Measurements from ENCODE around the gene A1BG.

The A1BG gene

GRCh38 chr19:58397533-58398037 lies 44.3 kb upstream of the A1BG start:
- no peak overlapping the region for H3K27ac ChIP-seq
- no peak for TF ChIP-seq ZFX (IDR thresholded peaks at IDR 0.05)
- TF ChIP-seq, protein P1, sequence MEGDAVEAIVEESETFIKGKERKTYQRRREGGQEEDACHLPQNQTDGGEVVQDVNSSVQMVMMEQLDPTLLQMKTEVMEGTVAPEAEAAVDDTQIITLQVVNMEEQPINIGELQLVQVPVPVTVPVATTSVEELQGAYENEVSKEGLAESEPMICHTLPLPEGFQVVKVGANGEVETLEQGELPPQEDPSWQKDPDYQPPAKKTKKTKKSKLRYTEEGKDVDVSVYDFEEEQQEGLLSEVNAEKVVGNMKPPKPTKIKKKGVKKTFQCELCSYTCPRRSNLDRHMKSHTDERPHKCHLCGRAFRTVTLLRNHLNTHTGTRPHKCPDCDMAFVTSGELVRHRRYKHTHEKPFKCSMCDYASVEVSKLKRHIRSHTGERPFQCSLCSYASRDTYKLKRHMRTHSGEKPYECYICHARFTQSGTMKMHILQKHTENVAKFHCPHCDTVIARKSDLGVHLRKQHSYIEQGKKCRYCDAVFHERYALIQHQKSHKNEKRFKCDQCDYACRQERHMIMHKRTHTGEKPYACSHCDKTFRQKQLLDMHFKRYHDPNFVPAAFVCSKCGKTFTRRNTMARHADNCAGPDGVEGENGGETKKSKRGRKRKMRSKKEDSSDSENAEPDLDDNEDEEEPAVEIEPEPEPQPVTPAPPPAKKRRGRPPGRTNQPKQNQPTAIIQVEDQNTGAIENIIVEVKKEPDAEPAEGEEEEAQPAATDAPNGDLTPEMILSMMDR (conservative IDR thresholded peaks at IDR 0.05), result no peak

DNA sequence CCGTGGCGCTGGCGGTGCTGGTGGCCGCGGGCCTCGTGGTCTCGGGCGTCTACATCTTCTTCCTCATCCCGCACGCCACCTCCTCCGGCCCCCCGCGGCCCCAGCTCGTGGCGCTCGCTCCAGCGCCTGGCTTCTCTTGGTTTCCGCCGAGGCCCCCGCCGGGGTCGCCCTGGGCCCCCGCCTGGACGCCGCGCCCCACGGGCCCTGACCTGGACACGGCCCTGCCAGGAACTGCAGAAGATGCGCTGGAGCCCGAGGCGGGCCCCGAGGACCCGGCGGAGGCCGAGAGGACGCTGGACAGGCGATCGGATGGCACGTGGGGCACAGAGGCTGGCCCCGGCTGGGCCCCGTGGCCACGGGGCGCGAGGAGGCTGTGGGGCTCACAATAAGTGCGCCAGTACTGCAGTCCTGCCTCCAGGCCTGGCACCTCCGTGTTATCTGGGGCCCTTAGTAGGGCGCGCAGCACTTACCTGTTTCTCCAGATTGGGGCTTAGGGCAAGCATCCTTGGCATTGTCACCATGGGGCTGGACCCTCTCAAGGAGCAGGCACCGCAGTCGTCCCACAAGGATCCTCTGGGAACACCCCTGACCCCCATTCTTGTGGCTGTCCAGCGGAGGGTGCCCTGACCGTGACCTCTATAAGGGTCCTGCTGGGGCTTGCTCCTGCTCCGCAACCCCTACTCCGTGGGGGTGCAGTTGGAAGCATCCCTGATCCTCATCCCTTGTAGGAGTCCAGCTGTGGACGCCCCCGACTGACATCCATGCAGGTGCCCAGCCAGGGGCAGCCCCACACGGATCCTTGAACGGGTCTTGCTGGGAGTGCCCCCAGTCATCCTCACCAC lies 43.6 kb upstream of the A1BG start:
- no peak overlapping the region for H3K27ac ChIP-seq
- TF ChIP-seq, protein P1 (conservative IDR thresholded peaks at IDR 0.05), result no peak
- TF ChIP-seq ZFX (IDR thresholded peaks at IDR 0.05), result no peak

DNA sequence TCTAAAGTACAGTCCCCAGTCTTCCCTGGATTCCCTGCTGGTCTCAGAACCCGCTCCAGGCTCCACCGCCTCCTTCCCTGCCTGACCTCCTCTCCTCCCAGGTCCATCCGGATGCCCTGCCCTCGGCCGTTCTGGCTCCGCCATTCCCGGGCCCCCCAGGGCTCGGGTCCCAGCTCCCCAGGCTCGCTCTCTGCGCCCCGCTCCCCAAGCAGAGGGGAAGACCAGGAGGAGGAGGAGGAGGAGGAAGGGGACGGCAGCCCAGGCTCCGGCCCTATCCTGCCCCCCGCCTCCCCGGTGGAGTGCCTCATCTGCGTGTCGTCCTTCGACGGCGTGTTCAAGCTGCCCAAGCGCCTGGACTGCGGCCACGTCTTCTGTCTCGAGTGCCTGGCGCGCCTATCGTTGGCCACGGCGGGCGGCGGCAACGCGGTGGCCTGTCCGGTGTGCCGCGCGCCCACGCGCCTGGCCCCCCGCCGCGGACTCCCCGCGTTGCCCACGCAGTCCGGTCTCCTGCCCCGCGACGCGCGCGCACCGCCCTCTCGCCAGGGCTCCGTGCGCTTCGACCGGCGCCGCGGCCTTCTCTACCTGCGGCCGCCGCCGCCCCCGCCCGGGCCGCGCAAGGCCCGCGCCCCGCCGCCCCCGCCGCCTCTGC lies 42.8 kb upstream of the A1BG start:
- peak overlapping the region; percentile 62 for H3K27ac ChIP-seq
- no peak for TF ChIP-seq ZFX (IDR thresholded peaks at IDR 0.05)
- TF ChIP-seq, protein P1 (conservative IDR thresholded peaks at IDR 0.05), result no peak

GRCh38 chr19:58395220-58395978 lies 42.1 kb upstream of the A1BG start, which contains the start of gene RNF225:
TSS of gene RNF225 (plus strand) at chr19:58395656. CDS start at chr19:58396090, 434 bp downstream.
- TF ChIP-seq ZFX (IDR thresholded peaks at IDR 0.05), result no peak
- TF ChIP-seq, protein P1 (conservative IDR thresholded peaks at IDR 0.05), result no peak
- H3K27ac ChIP-seq, result peak within 1 kb of the TSS; percentile 62

- no peak for TF ChIP-seq ZFX (IDR thresholded peaks at IDR 0.05)
- TF ChIP-seq, protein P1 (conservative IDR thresholded peaks at IDR 0.05), result no peak
- peak overlapping the region; percentile 62 for H3K27ac ChIP-seq
These were observed 41.5 kb upstream of the A1BG start for GRCh38 chr19:58394821-58395219.

GRCh38 chr19:58393725-58394033 lies 40.4 kb upstream of the A1BG start:
- TF ChIP-seq, protein P1 (conservative IDR thresholded peaks at IDR 0.05), result no peak
- TF ChIP-seq ZFX (IDR thresholded peaks at IDR 0.05), result no peak
- no peak overlapping the region for H3K27ac ChIP-seq
